Lower lobe of right lung (tissue), 2 donors: ENCODE results near the gene SIPA1L2. TPM values are rescaled to one million over a fixed set of nuclear protein-coding genes. Genes with fewer than 3 reads are reported as not detected.

ENCODE experiments used
- ATAC-seq, 2 donors: fragments of 200-7000 bp; cut with Tn5 transposase; one replicate each; pipeline ENCODE4 v1.9.1; 2020 to 2022; ENCODE audit warnings: mild to moderate bottlenecking in 2 of 2, moderate library complexity in 2 of 2
- DNase-seq: peaks from one replicate; pipeline ENCODE4 v3.0.0-alpha.2; 2020
- H3K27ac ChIP-seq: fragments of 200-600 bp; one replicate; pipeline ENCODE4 v1.8.0; 2022
- H3K27me3 ChIP-seq: fragments of 200-600 bp; one replicate; pipeline ENCODE4 v1.8.0; 2022; ENCODE audit warnings: low read depth
- H3K36me3 ChIP-seq: fragments of 200-600 bp; one replicate; pipeline ENCODE4 v1.8.0; 2022; ENCODE audit warnings: mild to moderate bottlenecking
- H3K4me1 ChIP-seq: fragments of 200-600 bp; one replicate; pipeline ENCODE4 v1.8.0; 2022
- H3K4me3 ChIP-seq: fragments of 200-600 bp; one replicate; pipeline ENCODE4 v1.8.0; 2022; ENCODE audit warnings: mild to moderate bottlenecking
- H3K9me3 ChIP-seq: fragments of 200-600 bp; one replicate; pipeline ENCODE4 v1.8.0; 2022
- CTCF ChIP-seq: fragments of 200-600 bp; IDR thresholded peaks from one replicate; pipeline ENCODE4 v1.8.0; 2022; ENCODE audit warnings: antibody characterized with exemption, mild to moderate bottlenecking
- intact Hi-C: fragments of 100-400 bp; cut with DNase I; formaldehyde crosslinking; loops from one replicate; pipeline ENCODE4 v1.11.0; 2022
- total RNA-seq: library from RNA; stranded (reverse); fragmentation: NEBNext Ultra II Directional; extraction: Animal tissue kit (Norgen Biotek cat#: 25700); gene quantifications from one replicate; pipeline ENCODE4 v1.2.1, GENCODE V29; 2021
- donor health status: DM: no; HTN: yes; CAD: no; lungs with severe emphysema.

The SIPA1L2 gene
- total RNA-seq, 1 donor from 2014 or later: 45.5 TPM

GRCh38 chr1:232655028-232655745 lies 25.3 kb upstream of the SIPA1L2 start:
- no peak for TF ChIP-seq CTCF
- H3K4me3 ChIP-seq: no peak overlapping the region
- DNase-seq (no peak), ATAC-seq (no peak)
- H3K27me3 ChIP-seq: no peaks in the 10 kb centered on the region
- no peaks in the 10 kb centered on the region for H3K36me3 ChIP-seq
- no peaks in the 10 kb centered on the region for H3K9me3 ChIP-seq
- no peaks in the 10 kb centered on the region for H3K4me1 ChIP-seq
- intact Hi-C loops: no loop called here
- no peak overlapping the region for H3K27ac ChIP-seq

GRCh38 chr1:232653789-232654188 lies 23.9 kb upstream of the SIPA1L2 start:
- no peak for TF ChIP-seq CTCF
- no peak for ATAC-seq
- Histone ChIP-seq H3K4me3 (no peak overlapping the region), H3K4me1 (no peaks in the 10 kb centered on the region), H3K27me3 (no peaks in the 10 kb centered on the region), H3K36me3 (no peaks in the 10 kb centered on the region), H3K27ac (no peak overlapping the region), H3K9me3 (no peaks in the 10 kb centered on the region)
- no peak for DNase-seq
- intact Hi-C loops: no loop called here

GRCh38 chr1:232650845-232651244 lies 20.9 kb upstream of the SIPA1L2 start:
- H3K4me1 ChIP-seq: no peaks in the 10 kb centered on the region
- DNase-seq (no peak), ATAC-seq (no peak)
- no peaks in the 10 kb centered on the region for H3K27me3 ChIP-seq
- TF ChIP-seq CTCF: no peak
- H3K4me3 ChIP-seq: no peak overlapping the region
- no peak overlapping the region for H3K27ac ChIP-seq
- no peaks in the 10 kb centered on the region for H3K36me3 ChIP-seq
- intact Hi-C loops: no loop called here
- H3K9me3 ChIP-seq: no peaks in the 10 kb centered on the region

- H3K36me3 ChIP-seq: no peaks in the 10 kb centered on the region
- no peaks in the 10 kb centered on the region for H3K9me3 ChIP-seq
- no peak overlapping the region for H3K27ac ChIP-seq
- intact Hi-C loops: no loop called here
- DNase-seq (no peak), ATAC-seq (no peak)
- no peaks in the 10 kb centered on the region for H3K27me3 ChIP-seq
- no peak overlapping the region for H3K4me3 ChIP-seq
- H3K4me1 ChIP-seq: no peaks in the 10 kb centered on the region
- no peak for TF ChIP-seq CTCF
Measured at GRCh38 chr1:232650418-232650817, 20.5 kb upstream of the SIPA1L2 start.

- H3K4me3 ChIP-seq: no peak overlapping the region
- no peak for DNase-seq
- intact Hi-C loops: no loop called here
- H3K4me1 ChIP-seq: no peaks in the 10 kb centered on the region
- no peak for TF ChIP-seq CTCF
- no peaks in the 10 kb centered on the region for H3K9me3 ChIP-seq
- no peaks in the 10 kb centered on the region for H3K36me3 ChIP-seq
- ATAC-seq: no peak
- H3K27ac ChIP-seq: no peak overlapping the region
- H3K27me3 ChIP-seq: no peaks in the 10 kb centered on the region
Measured at GRCh38 chr1:232648316-232648715, 18.4 kb upstream of the SIPA1L2 start.
